ENCODE data around the gene ZNF280B. TPM values are rescaled to one million over a fixed set of nuclear protein-coding genes. Genes with fewer than 3 reads are reported as not detected.

The ZNF280B gene
- total and polyA plus RNA-seq, 2 experiments from 2014 or later, result 5.5 to 6.7 TPM

DNA sequence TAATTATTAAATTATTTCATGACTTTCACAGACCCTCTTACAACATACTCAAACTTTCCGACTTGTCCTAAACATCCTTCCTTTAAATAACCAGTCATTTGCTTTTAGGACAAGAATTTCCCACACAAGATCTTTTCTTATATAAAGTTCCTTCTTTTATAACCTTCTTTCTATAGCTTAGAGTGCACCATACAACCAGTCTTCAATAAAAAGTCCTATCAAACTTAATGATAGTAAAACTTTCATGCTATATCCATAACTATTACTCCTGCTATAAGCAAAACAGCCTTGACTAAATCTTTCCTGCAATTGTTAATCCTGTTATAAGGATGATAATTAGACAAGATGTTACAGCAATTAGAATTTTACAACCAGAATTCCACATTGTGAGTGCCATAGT is 47.4 kb downstream of the ZNF280B start:
- H3F3A ChIP-seq (replicated peaks; ENCODE audit: low read depth), result no peaks in the 10 kb centered on the region
- 0 out of 2 replicates have a peak, but pooled peaks cover 2% of the 10 kb centered on the region for H4K20me1 ChIP-seq (replicated peaks; ENCODE audit: insufficient read depth)
- H2AFZ ChIP-seq, result no peak overlapping the region
- no peaks in the 10 kb centered on the region for H3K79me2 ChIP-seq (replicated peaks; ENCODE audit: insufficient read depth)
- no peak overlapping the region for H3K27ac ChIP-seq (ENCODE audit: low read depth)
- DNase-seq (ENCODE audit: low spot score), result no peak
- no peak overlapping the region for H3K4me3 ChIP-seq
- no peaks in the 10 kb centered on the region for H3K4me1 ChIP-seq (ENCODE audit: insufficient read depth)
- TF ChIP-seq ZNF114 (CRISPR knock-in tag; IDR thresholded peaks at IDR 0.05), result no peak
- TF ChIP-seq JUNB (IDR thresholded peaks at IDR 0.05; ENCODE audit: unreplicated experiment), result no peak
- TF ChIP-seq, protein P1, sequence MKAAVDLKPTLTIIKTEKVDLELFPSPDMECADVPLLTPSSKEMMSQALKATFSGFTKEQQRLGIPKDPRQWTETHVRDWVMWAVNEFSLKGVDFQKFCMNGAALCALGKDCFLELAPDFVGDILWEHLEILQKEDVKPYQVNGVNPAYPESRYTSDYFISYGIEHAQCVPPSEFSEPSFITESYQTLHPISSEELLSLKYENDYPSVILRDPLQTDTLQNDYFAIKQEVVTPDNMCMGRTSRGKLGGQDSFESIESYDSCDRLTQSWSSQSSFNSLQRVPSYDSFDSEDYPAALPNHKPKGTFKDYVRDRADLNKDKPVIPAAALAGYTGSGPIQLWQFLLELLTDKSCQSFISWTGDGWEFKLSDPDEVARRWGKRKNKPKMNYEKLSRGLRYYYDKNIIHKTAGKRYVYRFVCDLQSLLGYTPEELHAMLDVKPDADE (IDR thresholded peaks at IDR 0.05), result no peak
- TF ChIP-seq POLR2AphosphoS5 (IDR thresholded peaks at IDR 0.05; ENCODE audit: low read depth), result no peak
- TF ChIP-seq, protein P2, sequence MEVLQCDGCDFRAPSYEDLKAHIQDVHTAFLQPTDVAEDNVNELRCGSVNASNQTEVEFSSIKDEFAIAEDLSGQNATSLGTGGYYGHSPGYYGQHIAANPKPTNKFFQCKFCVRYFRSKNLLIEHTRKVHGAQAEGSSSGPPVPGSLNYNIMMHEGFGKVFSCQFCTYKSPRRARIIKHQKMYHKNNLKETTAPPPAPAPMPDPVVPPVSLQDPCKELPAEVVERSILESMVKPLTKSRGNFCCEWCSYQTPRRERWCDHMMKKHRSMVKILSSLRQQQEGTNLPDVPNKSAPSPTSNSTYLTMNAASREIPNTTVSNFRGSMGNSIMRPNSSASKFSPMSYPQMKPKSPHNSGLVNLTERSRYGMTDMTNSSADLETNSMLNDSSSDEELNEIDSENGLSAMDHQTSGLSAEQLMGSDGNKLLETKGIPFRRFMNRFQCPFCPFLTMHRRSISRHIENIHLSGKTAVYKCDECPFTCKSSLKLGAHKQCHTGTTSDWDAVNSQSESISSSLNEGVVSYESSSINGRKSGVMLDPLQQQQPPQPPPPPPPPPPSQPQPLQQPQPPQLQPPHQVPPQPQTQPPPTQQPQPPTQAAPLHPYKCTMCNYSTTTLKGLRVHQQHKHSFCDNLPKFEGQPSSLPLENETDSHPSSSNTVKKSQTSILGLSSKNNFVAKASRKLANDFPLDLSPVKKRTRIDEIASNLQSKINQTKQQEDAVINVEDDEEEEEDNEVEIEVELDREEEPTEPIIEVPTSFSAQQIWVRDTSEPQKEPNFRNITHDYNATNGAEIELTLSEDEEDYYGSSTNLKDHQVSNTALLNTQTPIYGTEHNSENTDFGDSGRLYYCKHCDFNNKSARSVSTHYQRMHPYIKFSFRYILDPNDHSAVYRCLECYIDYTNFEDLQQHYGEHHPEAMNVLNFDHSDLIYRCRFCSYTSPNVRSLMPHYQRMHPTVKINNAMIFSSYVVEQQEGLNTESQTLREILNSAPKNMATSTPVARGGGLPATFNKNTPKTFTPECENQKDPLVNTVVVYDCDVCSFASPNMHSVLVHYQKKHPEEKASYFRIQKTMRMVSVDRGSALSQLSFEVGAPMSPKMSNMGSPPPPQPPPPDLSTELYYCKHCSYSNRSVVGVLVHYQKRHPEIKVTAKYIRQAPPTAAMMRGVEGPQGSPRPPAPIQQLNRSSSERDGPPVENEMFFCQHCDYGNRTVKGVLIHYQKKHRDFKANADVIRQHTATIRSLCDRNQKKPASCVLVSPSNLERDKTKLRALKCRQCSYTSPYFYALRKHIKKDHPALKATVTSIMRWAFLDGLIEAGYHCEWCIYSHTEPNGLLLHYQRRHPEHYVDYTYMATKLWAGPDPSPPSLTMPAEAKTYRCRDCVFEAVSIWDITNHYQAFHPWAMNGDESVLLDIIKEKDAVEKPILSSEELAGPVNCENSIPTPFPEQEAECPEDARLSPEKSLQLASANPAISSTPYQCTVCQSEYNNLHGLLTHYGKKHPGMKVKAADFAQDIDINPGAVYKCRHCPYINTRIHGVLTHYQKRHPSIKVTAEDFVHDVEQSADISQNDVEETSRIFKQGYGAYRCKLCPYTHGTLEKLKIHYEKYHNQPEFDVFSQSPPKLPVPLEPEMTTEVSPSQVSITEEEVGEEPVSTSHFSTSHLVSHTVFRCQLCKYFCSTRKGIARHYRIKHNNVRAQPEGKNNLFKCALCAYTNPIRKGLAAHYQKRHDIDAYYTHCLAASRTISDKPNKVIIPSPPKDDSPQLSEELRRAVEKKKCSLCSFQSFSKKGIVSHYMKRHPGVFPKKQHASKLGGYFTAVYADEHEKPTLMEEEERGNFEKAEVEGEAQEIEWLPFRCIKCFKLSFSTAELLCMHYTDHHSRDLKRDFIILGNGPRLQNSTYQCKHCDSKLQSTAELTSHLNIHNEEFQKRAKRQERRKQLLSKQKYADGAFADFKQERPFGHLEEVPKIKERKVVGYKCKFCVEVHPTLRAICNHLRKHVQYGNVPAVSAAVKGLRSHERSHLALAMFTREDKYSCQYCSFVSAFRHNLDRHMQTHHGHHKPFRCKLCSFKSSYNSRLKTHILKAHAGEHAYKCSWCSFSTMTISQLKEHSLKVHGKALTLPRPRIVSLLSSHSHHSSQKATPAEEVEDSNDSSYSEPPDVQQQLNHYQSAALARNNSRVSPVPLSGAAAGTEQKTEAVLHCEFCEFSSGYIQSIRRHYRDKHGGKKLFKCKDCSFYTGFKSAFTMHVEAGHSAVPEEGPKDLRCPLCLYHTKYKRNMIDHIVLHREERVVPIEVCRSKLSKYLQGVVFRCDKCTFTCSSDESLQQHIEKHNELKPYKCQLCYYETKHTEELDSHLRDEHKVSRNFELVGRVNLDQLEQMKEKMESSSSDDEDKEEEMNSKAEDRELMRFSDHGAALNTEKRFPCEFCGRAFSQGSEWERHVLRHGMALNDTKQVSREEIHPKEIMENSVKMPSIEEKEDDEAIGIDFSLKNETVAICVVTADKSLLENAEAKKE (CRISPR knock-in tag; IDR thresholded peaks at IDR 0.05), result no peak
- TF ChIP-seq CREB1 (CRISPR knock-in tag; IDR thresholded peaks at IDR 0.05; ENCODE audit: low read depth), result no peak
- TF ChIP-seq NANOG (IDR thresholded peaks at IDR 0.05; ENCODE audit: borderline replicate concordance), result no peak
- no peak for TF ChIP-seq ZNF331 (CRISPR knock-in tag; IDR thresholded peaks at IDR 0.05; ENCODE audit: low read depth)
- TF ChIP-seq, protein P3, sequence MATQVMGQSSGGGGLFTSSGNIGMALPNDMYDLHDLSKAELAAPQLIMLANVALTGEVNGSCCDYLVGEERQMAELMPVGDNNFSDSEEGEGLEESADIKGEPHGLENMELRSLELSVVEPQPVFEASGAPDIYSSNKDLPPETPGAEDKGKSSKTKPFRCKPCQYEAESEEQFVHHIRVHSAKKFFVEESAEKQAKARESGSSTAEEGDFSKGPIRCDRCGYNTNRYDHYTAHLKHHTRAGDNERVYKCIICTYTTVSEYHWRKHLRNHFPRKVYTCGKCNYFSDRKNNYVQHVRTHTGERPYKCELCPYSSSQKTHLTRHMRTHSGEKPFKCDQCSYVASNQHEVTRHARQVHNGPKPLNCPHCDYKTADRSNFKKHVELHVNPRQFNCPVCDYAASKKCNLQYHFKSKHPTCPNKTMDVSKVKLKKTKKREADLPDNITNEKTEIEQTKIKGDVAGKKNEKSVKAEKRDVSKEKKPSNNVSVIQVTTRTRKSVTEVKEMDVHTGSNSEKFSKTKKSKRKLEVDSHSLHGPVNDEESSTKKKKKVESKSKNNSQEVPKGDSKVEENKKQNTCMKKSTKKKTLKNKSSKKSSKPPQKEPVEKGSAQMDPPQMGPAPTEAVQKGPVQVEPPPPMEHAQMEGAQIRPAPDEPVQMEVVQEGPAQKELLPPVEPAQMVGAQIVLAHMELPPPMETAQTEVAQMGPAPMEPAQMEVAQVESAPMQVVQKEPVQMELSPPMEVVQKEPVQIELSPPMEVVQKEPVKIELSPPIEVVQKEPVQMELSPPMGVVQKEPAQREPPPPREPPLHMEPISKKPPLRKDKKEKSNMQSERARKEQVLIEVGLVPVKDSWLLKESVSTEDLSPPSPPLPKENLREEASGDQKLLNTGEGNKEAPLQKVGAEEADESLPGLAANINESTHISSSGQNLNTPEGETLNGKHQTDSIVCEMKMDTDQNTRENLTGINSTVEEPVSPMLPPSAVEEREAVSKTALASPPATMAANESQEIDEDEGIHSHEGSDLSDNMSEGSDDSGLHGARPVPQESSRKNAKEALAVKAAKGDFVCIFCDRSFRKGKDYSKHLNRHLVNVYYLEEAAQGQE (IDR thresholded peaks at IDR 0.05; ENCODE audit: unreplicated experiment), result no peak
- no peak for TF ChIP-seq EZH2 (IDR thresholded peaks at IDR 0.05; ENCODE audit: low read depth, unreplicated experiment)
- no peak for TF ChIP-seq EZH2phosphoT487 (IDR thresholded peaks at IDR 0.05; ENCODE audit: unreplicated experiment)
- TF ChIP-seq, protein P4, sequence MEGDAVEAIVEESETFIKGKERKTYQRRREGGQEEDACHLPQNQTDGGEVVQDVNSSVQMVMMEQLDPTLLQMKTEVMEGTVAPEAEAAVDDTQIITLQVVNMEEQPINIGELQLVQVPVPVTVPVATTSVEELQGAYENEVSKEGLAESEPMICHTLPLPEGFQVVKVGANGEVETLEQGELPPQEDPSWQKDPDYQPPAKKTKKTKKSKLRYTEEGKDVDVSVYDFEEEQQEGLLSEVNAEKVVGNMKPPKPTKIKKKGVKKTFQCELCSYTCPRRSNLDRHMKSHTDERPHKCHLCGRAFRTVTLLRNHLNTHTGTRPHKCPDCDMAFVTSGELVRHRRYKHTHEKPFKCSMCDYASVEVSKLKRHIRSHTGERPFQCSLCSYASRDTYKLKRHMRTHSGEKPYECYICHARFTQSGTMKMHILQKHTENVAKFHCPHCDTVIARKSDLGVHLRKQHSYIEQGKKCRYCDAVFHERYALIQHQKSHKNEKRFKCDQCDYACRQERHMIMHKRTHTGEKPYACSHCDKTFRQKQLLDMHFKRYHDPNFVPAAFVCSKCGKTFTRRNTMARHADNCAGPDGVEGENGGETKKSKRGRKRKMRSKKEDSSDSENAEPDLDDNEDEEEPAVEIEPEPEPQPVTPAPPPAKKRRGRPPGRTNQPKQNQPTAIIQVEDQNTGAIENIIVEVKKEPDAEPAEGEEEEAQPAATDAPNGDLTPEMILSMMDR (conservative IDR thresholded peaks at IDR 0.05; ENCODE audit: low read depth in 2 of 2), result no peak
- TF ChIP-seq STAT1 (IDR thresholded peaks at IDR 0.05; ENCODE audit: unreplicated experiment), result no peak
- no peak overlapping the region for H3K4me2 ChIP-seq
- no peak for ATAC-seq
- no peak overlapping the region for H3K27ac Mint-ChIP-seq
- H3K36me3 Mint-ChIP-seq (ENCODE audit: low read depth), result peaks cover 26% of the 10 kb centered on the region
- H3K4me3 Mint-ChIP-seq, result no peak overlapping the region
- no peaks in the 10 kb centered on the region for H3K36me3 ChIP-seq (ENCODE audit: insufficient read depth)
- H3K4me1 Mint-ChIP-seq, result no peaks in the 10 kb centered on the region; the same call in 2 of the 3 replicates
- peaks cover 100% of the 10 kb centered on the region for H3K27me3 ChIP-seq (ENCODE audit: insufficient read depth)
- H3K27me3 Mint-ChIP-seq (ENCODE audit: insufficient read depth, low read depth, poor library complexity), result peaks cover 84% of the 10 kb centered on the region
- peaks cover 46% of the 10 kb centered on the region for H3K9me3 Mint-ChIP-seq
- no peaks in the 10 kb centered on the region for H3K9me2 ChIP-seq (ENCODE audit: insufficient read depth)

Measured in GM23338 (cell line).